ENCODE data around the gene OR4P4.

The OR4P4 gene

GRCh38 chr11:55648027-55648426 lies 13.1 kb downstream of the OR4P4 start, which contains the start of gene OR4S2:
OR4S2 (plus strand) TSS chr11:55648327; CDS start chr11:55650904, 2,577 bp downstream.
- no peaks in the 10 kb centered on the region for H3K9me2 ChIP-seq (replicated peaks; ENCODE audit: insufficient read depth, low read length)
- H3K4me3 ChIP-seq (ENCODE audit: insufficient read depth, low read length, poor library complexity, severe bottlenecking): no peak within 1 kb of the TSS
- H3K27me3 ChIP-seq (ENCODE audit: low read length): no peaks in the 10 kb centered on the region
- H3K27ac ChIP-seq (ENCODE audit: low read depth, low read length): no peak within 1 kb of the TSS
- no peak within 1 kb of the TSS for H3K9ac ChIP-seq (ENCODE audit: low read length)
- no peaks in the 10 kb centered on the region for H3K36me3 ChIP-seq (ENCODE audit: low read length)
- no peaks in the 10 kb centered on the region for H3F3A ChIP-seq (ENCODE audit: insufficient read depth)
- H2AFZ ChIP-seq (ENCODE audit: low read depth, low read length, severe bottlenecking): no peak within 1 kb of the TSS
- no peak within 1 kb of the TSS for H3K4me2 ChIP-seq (ENCODE audit: low read depth, low read length, poor library complexity, severe bottlenecking)
- no peak for TF ChIP-seq EZH2phosphoT487 (conservative IDR thresholded peaks at IDR 0.05; ENCODE audit: low read length)
- TF ChIP-seq CTCF (IDR thresholded peaks at IDR 0.05; ENCODE audit: insufficient read depth, low read length, poor library complexity, severe bottlenecking): no peak
- no peaks in the 10 kb centered on the region for H4K20me1 ChIP-seq (ENCODE audit: low read depth, low read length)
- no peaks in the 10 kb centered on the region for H3K9me3 ChIP-seq (ENCODE audit: insufficient read depth, low read length)
- no peaks in the 10 kb centered on the region for H3K79me2 ChIP-seq (ENCODE audit: insufficient read depth, low read length)

- H3K36me3 ChIP-seq (ENCODE audit: low read length): no peaks in the 10 kb centered on the region
- H3K4me3 ChIP-seq (ENCODE audit: insufficient read depth, low read length, poor library complexity, severe bottlenecking): no peak overlapping the region
- H3K4me2 ChIP-seq (ENCODE audit: low read depth, low read length, poor library complexity, severe bottlenecking): no peak overlapping the region
- H4K20me1 ChIP-seq (ENCODE audit: low read depth, low read length): no peaks in the 10 kb centered on the region
- TF ChIP-seq CTCF (IDR thresholded peaks at IDR 0.05; ENCODE audit: insufficient read depth, low read length, poor library complexity, severe bottlenecking): no peak
- no peak for TF ChIP-seq EZH2phosphoT487 (conservative IDR thresholded peaks at IDR 0.05; ENCODE audit: low read length)
- no peak overlapping the region for H2AFZ ChIP-seq (ENCODE audit: low read depth, low read length, severe bottlenecking)
- no peak overlapping the region for H3K27ac ChIP-seq (ENCODE audit: low read depth, low read length)
- H3K9ac ChIP-seq (ENCODE audit: low read length): no peak overlapping the region
- no peaks in the 10 kb centered on the region for H3K9me3 ChIP-seq (ENCODE audit: insufficient read depth, low read length)
- no peaks in the 10 kb centered on the region for H3K9me2 ChIP-seq (replicated peaks; ENCODE audit: insufficient read depth, low read length)
- no peaks in the 10 kb centered on the region for H3F3A ChIP-seq (ENCODE audit: insufficient read depth)
- H3K27me3 ChIP-seq (ENCODE audit: low read length): no peaks in the 10 kb centered on the region
- H3K79me2 ChIP-seq (ENCODE audit: insufficient read depth, low read length): no peaks in the 10 kb centered on the region
These were observed 17.6 kb downstream of the OR4P4 start for GRCh38 chr11:55652560-55652959.

GRCh38 chr11:55655096-55655495 lies 20.2 kb downstream of the OR4P4 start:
- H3K36me3 ChIP-seq (ENCODE audit: low read length): no peaks in the 10 kb centered on the region
- H4K20me1 ChIP-seq (ENCODE audit: low read depth, low read length): no peaks in the 10 kb centered on the region
- no peak overlapping the region for H3K27ac ChIP-seq (ENCODE audit: low read depth, low read length)
- H3K4me2 ChIP-seq (ENCODE audit: low read depth, low read length, poor library complexity, severe bottlenecking): no peak overlapping the region
- H3K9me2 ChIP-seq (replicated peaks; ENCODE audit: insufficient read depth, low read length): no peaks in the 10 kb centered on the region
- H3K9me3 ChIP-seq (ENCODE audit: insufficient read depth, low read length): no peaks in the 10 kb centered on the region
- no peak overlapping the region for H2AFZ ChIP-seq (ENCODE audit: low read depth, low read length, severe bottlenecking)
- H3K9ac ChIP-seq (ENCODE audit: low read length): no peak overlapping the region
- no peaks in the 10 kb centered on the region for H3K27me3 ChIP-seq (ENCODE audit: low read length)
- no peaks in the 10 kb centered on the region for H3F3A ChIP-seq (ENCODE audit: insufficient read depth)
- no peak overlapping the region for H3K4me3 ChIP-seq (ENCODE audit: insufficient read depth, low read length, poor library complexity, severe bottlenecking)
- no peak for TF ChIP-seq EZH2phosphoT487 (conservative IDR thresholded peaks at IDR 0.05; ENCODE audit: low read length)
- TF ChIP-seq CTCF (IDR thresholded peaks at IDR 0.05; ENCODE audit: insufficient read depth, low read length, poor library complexity, severe bottlenecking): no peak
- H3K79me2 ChIP-seq (ENCODE audit: insufficient read depth, low read length): no peaks in the 10 kb centered on the region
